Calu3 (cell line): ENCODE results near the gene EPHA3. TPM values are rescaled to one million over a fixed set of nuclear protein-coding genes. Genes with fewer than 3 reads are reported as not detected.

Source experiments
- BruUV-seq: library from RNA; stranded (reverse); fragments of 400-500 nt; replicated peaks from 2 replicates; lab custom pipeline; 2021; lab: Mats Ljungman, UMichigan
- CTCF ChIA-PET: fragments of 300-600 bp; sonication (Branson Sonifier 250); formaldehyde crosslinking; loops from one replicate; lab custom pipeline; 2022; ENCODE audit warnings: antibody characterized with exemption; lab: Charles Lee
- DNase-seq: peaks from one replicate; pipeline ENCODE4 v3.0.0; 2022
- H3K27ac Mint-ChIP-seq: one replicate; pipeline ENCODE4 v1.8.0; 2022; ENCODE audit warnings: mixed read lengths; ENCODE audit not compliant: unreplicated experiment
- H3K27me3 Mint-ChIP-seq: one replicate; pipeline ENCODE4 v1.8.0; 2022; ENCODE audit warnings: mixed read lengths; ENCODE audit not compliant: unreplicated experiment
- H3K36me3 Mint-ChIP-seq: one replicate; pipeline ENCODE4 v1.8.0; 2022; ENCODE audit warnings: mild to moderate bottlenecking, moderate library complexity, mixed read lengths; ENCODE audit not compliant: insufficient read depth, unreplicated experiment
- H3K4me1 Mint-ChIP-seq: one replicate; pipeline ENCODE4 v1.8.0; 2022; ENCODE audit warnings: mild to moderate bottlenecking, low read depth, mixed read lengths; ENCODE audit not compliant: unreplicated experiment
- H3K4me3 Mint-ChIP-seq: one replicate; pipeline ENCODE4 v1.8.0; 2022; ENCODE audit warnings: mild to moderate bottlenecking, low read depth, moderate library complexity, mixed read lengths; ENCODE audit not compliant: unreplicated experiment
- H3K9me3 Mint-ChIP-seq: one replicate; pipeline ENCODE4 v1.8.0; 2022; ENCODE audit warnings: low read depth, mixed read lengths; ENCODE audit not compliant: unreplicated experiment
- intact Hi-C: fragments of 100-400 bp; cut with micrococcal nuclease; formaldehyde crosslinking; loops from one replicate; pipeline ENCODE4 v1.10.0; 2022; ENCODE audit not compliant: unreplicated experiment
- total RNA-seq: library from RNA; stranded (reverse); gene quantifications from 2 replicates; pipeline ENCODE4 v1.2.3, GENCODE V29; 2022
- TF ChIP-seq, protein P1 (sequence below): fragments of 200-600 bp; IDR thresholded peaks from one replicate; pipeline ENCODE4 v1.8.0; 2022; ENCODE audit warnings: antibody characterized with exemption; ENCODE audit not compliant: unreplicated experiment

EPHA3 gene
- total RNA-seq, 1 experiment from 2014 or later: 31.6 TPM

DNA sequence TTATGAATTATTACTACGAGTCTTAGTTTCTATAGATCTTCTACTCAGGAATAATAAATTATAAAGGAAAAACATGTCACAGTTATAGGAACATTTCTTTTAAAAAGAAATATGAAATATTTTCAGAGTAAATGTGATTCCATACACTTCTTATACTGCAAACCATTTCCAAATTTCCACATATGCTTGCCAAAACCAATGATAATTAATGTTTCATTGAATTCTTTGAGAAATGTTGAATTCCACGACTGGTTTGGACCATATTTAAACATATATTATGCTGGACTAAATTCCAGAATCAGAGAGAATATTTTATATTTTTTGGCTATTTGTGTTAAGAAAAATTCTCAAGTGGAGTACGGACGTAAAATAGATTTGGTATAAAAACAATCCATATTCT, 144.6 kb downstream of the EPHA3 start:
- intact Hi-C loops: no loop called here
- H3K9me3 Mint-ChIP-seq: no peaks in the 10 kb centered on the region
- TF ChIP-seq, protein P1, sequence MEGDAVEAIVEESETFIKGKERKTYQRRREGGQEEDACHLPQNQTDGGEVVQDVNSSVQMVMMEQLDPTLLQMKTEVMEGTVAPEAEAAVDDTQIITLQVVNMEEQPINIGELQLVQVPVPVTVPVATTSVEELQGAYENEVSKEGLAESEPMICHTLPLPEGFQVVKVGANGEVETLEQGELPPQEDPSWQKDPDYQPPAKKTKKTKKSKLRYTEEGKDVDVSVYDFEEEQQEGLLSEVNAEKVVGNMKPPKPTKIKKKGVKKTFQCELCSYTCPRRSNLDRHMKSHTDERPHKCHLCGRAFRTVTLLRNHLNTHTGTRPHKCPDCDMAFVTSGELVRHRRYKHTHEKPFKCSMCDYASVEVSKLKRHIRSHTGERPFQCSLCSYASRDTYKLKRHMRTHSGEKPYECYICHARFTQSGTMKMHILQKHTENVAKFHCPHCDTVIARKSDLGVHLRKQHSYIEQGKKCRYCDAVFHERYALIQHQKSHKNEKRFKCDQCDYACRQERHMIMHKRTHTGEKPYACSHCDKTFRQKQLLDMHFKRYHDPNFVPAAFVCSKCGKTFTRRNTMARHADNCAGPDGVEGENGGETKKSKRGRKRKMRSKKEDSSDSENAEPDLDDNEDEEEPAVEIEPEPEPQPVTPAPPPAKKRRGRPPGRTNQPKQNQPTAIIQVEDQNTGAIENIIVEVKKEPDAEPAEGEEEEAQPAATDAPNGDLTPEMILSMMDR: no peak
- H3K27ac Mint-ChIP-seq: no peak overlapping the region
- H3K27me3 Mint-ChIP-seq: no peaks in the 10 kb centered on the region
- H3K4me1 Mint-ChIP-seq: peaks cover 9% of the 10 kb centered on the region
- BruUV-seq: no TSS peak
- DNase-seq: no peak
- H3K4me3 Mint-ChIP-seq: no peak overlapping the region
- H3K36me3 Mint-ChIP-seq: no peaks in the 10 kb centered on the region
- CTCF ChIA-PET: no interaction called here

DNA sequence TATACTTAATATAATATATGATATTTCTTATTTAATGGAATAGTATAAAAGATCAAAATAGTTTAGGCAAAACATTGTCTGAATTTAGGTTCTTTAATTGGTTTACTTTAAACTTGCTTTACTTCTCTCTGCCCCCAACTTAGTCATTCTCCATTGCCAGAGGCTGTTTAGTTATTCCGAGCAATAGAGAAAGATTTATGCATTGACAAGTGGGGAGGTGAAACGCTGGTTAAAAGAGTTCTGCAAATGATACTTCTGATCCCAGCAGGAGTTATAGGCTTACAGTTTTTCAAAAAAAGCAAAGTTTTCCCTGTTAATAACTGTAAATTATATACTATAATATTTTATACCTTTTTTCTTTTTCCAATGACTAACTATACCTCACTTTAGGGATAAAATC, 145.4 kb downstream of the EPHA3 start:
- H3K27ac Mint-ChIP-seq: no peak overlapping the region
- no peaks in the 10 kb centered on the region for H3K36me3 Mint-ChIP-seq
- H3K27me3 Mint-ChIP-seq: no peaks in the 10 kb centered on the region
- intact Hi-C loops: no loop called here
- H3K4me3 Mint-ChIP-seq: no peak overlapping the region
- CTCF ChIA-PET: no interaction called here
- no peak for DNase-seq
- no TSS peak for BruUV-seq
- TF ChIP-seq, protein P1: no peak
- peaks cover 14% of the 10 kb centered on the region for H3K4me1 Mint-ChIP-seq
- no peaks in the 10 kb centered on the region for H3K9me3 Mint-ChIP-seq

DNA sequence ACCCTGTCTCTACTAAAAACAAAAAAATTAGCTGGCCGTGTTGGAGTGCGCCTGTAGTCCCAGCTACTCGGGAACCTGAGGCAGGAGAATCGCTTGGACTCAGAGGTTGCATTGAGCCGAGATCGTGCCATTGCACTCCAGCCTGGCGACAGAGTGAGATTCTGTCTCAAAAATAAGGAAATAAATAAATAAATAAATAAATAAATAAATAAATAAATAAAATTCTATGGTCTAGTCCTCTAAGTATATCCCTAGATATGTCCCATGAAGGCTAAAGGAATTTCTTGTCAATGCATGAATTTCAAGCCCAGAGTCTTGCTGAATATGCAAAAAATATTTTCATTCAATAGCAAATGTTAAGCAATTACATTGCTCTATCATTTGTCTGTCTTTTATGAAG, 149.0 kb downstream of the EPHA3 start:
- no peaks in the 10 kb centered on the region for H3K27me3 Mint-ChIP-seq
- H3K27ac Mint-ChIP-seq: no peak overlapping the region
- DNase-seq: no peak
- H3K4me1 Mint-ChIP-seq: peaks cover 9% of the 10 kb centered on the region
- no peaks in the 10 kb centered on the region for H3K9me3 Mint-ChIP-seq
- H3K4me3 Mint-ChIP-seq: no peak overlapping the region
- BruUV-seq: no TSS peak
- TF ChIP-seq, protein P1: no peak
- H3K36me3 Mint-ChIP-seq: no peaks in the 10 kb centered on the region
- CTCF ChIA-PET: no interaction called here
- intact Hi-C loops: no loop called here

DNA sequence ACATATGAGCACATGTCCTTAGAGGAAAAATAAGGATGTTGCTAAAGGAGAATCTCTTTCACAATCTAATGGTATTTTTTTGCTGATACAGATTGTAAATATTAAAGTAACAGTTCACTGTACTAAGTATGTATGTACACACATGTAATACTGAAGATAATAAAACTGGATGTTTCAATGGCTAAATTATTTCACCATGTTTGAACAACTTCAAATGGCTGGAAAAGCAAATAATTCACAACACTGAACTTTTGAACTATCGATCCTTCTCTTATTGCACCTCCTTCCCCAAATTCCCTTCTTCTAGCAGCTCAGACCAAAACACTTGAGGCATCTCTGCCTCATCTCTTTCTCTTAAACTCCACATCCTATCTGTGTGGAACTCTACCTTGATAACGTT, 149.5 kb downstream of the EPHA3 start:
- intact Hi-C loops: no loop called here
- CTCF ChIA-PET: no interaction called here
- DNase-seq: no peak
- BruUV-seq: no TSS peak
- TF ChIP-seq, protein P1: no peak
- H3K27me3 Mint-ChIP-seq: no peaks in the 10 kb centered on the region
- no peak overlapping the region for H3K4me3 Mint-ChIP-seq
- no peaks in the 10 kb centered on the region for H3K36me3 Mint-ChIP-seq
- no peak overlapping the region for H3K27ac Mint-ChIP-seq
- H3K9me3 Mint-ChIP-seq: no peaks in the 10 kb centered on the region
- H3K4me1 Mint-ChIP-seq: peaks cover 9% of the 10 kb centered on the region
